HEK293T (cell line): ENCODE results near the gene THOC1.

ENCODE experiments used
- ARNT ChIP-seq: fragments of 450-650 bp; IDR thresholded peaks from 2 replicates; pipeline ENCODE4 v1.6.1; 2017; ENCODE audit warnings: mild to moderate bottlenecking
- CTBP1 ChIP-seq: fragments of 450-650 bp; IDR thresholded peaks from 2 replicates; pipeline ENCODE4 v1.6.1; 2016; ENCODE audit warnings: borderline replicate concordance
- ELF4 ChIP-seq: fragments of 450-650 bp; IDR thresholded peaks from 2 replicates; pipeline ENCODE4 v1.6.1; 2017; ENCODE audit warnings: antibody characterized with exemption
- FOXM1 ChIP-seq: fragments of 450-650 bp; IDR thresholded peaks from 2 replicates; pipeline ENCODE4 v1.6.1; 2017; ENCODE audit warnings: mild to moderate bottlenecking, borderline replicate concordance
- HDGF ChIP-seq: fragments of 450-650 bp; IDR thresholded peaks from 2 replicates; pipeline ENCODE4 v1.6.1; 2017; ENCODE audit warnings: antibody characterized with exemption, borderline replicate concordance
- SUZ12 ChIP-seq: fragments of 450-650 bp; IDR thresholded peaks from 2 replicates; pipeline ENCODE4 v1.6.1; 2016; ENCODE audit warnings: mild to moderate bottlenecking
- TARDBP ChIP-seq: fragments of 450-650 bp; IDR thresholded peaks from 2 replicates; pipeline ENCODE4 v1.6.1; 2016
- ZNF384 ChIP-seq: fragments of 450-650 bp; IDR thresholded peaks from 2 replicates; pipeline ENCODE4 v1.6.1; 2016

- TF ChIP-seq SUZ12 = no peak
- no peak for TF ChIP-seq ELF4
- no peak for TF ChIP-seq TARDBP
- TF ChIP-seq HDGF = no peak
- TF ChIP-seq CTBP1 = no peak
- TF ChIP-seq ARNT = no peak
- no peak for TF ChIP-seq ZNF384
- TF ChIP-seq FOXM1 = no peak
Observed at GRCh38 chr18:260547-260946, 7.3 kb downstream of the THOC1 start.
